GM06990 (cell line): ENCODE data around the gene RPN1.

Experiments used
- DNase-seq: peaks from one replicate; pipeline ENCODE4 v3.0.0-alpha.2; 2011; ENCODE audit not compliant: insufficient read length; ENCODE audit errors: extremely low read depth
- H3K27me3 ChIP-seq: replicated peaks from 2 replicates; pipeline ENCODE4 v1.6.0; 2011; ENCODE audit warnings: low read length; ENCODE audit not compliant: control insufficient read depth, insufficient read depth
- H3K36me3 ChIP-seq: 2 replicates; pipeline ENCODE4 v1.5.1; 2011; ENCODE audit warnings: low read length; ENCODE audit not compliant: control insufficient read depth, insufficient read depth
- H3K4me3 ChIP-seq: replicated peaks from 2 replicates; pipeline ENCODE4 v1.5.1; 2011; ENCODE audit warnings: low read depth, mild to moderate bottlenecking, control low read depth, low read length
- TF ChIP-seq, protein P1 (sequence below): IDR thresholded peaks from 2 replicates; pipeline ENCODE4 v1.5.1; 2011; ENCODE audit warnings: low read length, control low read depth, mild to moderate bottlenecking, inconsistent platforms; ENCODE audit not compliant: insufficient read depth, poor library complexity, severe bottlenecking

RPN1 gene

GRCh38 chr3:128603811-128604775, 46.5 kb downstream of the RPN1 start:
- Histone ChIP-seq H3K36me3 (no peaks in the 10 kb centered on the region), H3K27me3 (no peaks in the 10 kb centered on the region), H3K4me3 (no peak overlapping the region)
- no peak for DNase-seq
- TF ChIP-seq, protein P1, sequence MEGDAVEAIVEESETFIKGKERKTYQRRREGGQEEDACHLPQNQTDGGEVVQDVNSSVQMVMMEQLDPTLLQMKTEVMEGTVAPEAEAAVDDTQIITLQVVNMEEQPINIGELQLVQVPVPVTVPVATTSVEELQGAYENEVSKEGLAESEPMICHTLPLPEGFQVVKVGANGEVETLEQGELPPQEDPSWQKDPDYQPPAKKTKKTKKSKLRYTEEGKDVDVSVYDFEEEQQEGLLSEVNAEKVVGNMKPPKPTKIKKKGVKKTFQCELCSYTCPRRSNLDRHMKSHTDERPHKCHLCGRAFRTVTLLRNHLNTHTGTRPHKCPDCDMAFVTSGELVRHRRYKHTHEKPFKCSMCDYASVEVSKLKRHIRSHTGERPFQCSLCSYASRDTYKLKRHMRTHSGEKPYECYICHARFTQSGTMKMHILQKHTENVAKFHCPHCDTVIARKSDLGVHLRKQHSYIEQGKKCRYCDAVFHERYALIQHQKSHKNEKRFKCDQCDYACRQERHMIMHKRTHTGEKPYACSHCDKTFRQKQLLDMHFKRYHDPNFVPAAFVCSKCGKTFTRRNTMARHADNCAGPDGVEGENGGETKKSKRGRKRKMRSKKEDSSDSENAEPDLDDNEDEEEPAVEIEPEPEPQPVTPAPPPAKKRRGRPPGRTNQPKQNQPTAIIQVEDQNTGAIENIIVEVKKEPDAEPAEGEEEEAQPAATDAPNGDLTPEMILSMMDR: no peak

DNA sequence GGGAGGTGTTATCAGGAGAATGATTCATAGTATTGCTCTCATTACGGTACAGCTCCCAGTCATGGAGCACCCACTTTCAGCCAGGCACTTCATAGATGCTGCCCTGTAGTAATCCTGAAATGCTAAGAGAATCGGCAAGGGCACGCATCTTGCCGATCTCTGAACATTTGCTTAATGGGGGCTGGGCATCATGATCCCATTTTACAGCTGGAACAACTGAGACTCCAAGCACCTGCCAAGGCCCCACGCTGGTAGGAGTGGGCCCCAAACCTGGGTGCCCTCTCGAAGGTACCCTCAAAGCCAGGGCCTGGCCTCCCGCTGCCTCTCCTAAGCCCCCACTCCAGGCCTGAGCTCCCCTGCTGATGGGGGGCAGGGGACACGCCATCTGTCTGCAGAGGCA, 47.3 kb downstream of the RPN1 start:
- TF ChIP-seq, protein P1: no peak
- no peak for DNase-seq
- no peaks in the 10 kb centered on the region for H3K27me3 ChIP-seq
- H3K36me3 ChIP-seq: no peaks in the 10 kb centered on the region
- H3K4me3 ChIP-seq: no peak overlapping the region

DNA sequence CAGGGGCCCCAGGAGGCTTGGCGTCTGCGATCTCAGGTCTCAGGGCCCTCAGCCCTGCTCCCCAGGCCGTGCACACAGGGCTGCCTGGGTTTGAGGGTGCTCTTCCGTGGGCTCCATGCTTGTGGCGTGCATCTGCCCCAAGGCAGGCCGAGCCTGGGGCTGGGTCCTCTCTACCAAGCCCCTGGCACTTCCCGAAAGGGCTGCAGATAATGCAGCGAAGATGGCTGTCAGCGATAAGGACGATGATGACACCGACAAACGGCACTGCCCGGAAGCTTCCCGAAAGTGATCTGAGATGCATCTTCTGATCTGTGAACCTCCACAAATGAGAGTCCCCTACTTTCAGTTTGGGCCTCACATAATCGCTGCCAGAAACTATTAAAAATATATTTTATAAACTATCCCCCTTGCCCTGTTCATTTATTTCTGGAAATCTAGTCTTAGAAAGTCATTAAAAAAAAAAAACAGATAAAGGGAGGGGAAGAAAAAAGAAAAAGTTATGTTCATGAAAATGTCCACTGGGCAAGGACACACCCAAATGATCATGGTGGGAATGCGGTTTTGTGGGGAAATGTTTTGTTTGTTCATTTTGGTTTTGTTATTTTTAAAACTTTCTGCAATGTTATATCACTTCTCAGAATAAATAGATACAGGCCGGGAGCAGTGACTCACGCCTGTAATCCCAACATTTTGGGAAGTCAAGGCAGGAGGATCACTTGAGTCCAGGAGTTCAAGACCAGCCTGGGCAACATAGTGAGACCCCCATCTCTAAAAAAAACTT, 51.5 kb downstream of the RPN1 start:
- Histone ChIP-seq H3K36me3 (no peaks in the 10 kb centered on the region), H3K4me3 (no peak overlapping the region), H3K27me3 (no peaks in the 10 kb centered on the region)
- TF ChIP-seq, protein P1: no peak
- DNase-seq: no peak

DNA sequence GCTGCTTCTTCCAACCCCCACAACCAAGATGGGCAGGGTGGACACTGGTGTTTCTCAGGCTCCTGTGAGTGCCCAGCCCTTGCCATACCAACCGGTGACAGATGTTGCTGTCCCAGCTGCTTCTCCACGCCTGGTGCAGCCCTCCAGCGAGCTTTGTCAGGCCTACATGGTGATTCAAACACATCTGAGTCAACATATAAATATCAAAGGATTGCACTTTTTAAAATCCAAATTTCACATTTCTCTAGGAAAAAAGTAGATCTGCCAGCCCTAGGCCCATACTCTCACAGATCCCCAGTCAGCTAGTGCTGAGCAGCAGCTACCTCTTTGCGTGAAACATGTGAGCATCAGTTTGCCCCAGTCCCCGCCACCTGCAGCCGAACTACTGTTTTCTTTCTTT, 52.7 kb downstream of the RPN1 start:
- no peaks in the 10 kb centered on the region for H3K27me3 ChIP-seq
- DNase-seq: no peak
- TF ChIP-seq, protein P1: no peak
- no peak overlapping the region for H3K4me3 ChIP-seq
- no peaks in the 10 kb centered on the region for H3K36me3 ChIP-seq

DNA sequence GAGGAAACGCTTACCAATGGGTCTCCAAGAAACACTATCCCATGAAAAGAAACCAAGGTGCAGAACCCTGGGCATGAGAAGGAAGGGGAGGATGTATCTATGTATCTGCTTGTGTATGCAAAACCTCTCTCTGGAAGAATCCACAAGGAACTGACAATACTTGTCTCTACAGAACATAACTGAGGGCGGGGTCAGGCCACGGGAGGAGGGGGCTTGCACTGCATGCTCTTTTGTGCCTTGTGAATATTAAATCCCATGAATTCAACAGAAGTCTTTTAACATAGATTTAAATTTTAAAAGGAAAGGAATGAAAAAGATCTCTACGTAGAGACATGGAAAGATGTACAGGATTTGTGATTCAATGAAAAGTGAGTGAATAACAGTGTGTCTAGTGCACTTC, 57.8 kb downstream of the RPN1 start:
- Histone ChIP-seq H3K36me3 (no peaks in the 10 kb centered on the region), H3K27me3 (no peaks in the 10 kb centered on the region), H3K4me3 (no peak overlapping the region)
- no peak for DNase-seq
- TF ChIP-seq, protein P1: no peak
